Eye (tissue), 1 donor: Measurements from ENCODE around the gene SPNS3.

Experiments used
- DNase-seq: peaks from one replicate; pipeline ENCODE4 v3.0.0-alpha.2; 2015

SPNS3 gene

GRCh38 chr17:4532860-4533522 is 99.3 kb downstream of the SPNS3 start:
- no peak for DNase-seq

GRCh38 chr17:4533523-4534504 is 100.1 kb downstream of the SPNS3 start:
- no peak for DNase-seq

DNA sequence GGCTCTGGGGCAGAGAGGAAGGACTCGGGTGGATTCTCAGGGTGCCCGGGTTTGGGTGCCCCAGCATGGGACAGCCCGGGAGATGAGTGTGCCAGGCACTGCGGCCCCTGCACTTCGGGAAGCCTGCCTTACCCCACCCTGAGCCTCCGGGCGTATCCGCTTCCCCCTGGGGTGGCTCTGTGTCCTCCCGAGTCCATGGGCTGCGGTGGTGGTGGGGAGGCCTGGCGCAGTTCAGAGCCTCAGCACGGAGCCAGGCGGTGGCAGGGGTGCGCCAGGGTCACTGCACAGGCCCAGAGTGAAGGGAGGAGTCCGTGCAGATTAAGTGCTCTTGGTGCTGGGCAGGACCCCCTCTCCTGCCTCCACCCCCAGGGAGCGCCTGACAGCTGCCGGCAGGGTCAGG is 100.8 kb downstream of the SPNS3 start:
- DNase-seq, result no peak

GRCh38 chr17:4534928-4535666 is 101.4 kb downstream of the SPNS3 start:
- no peak for DNase-seq

GRCh38 chr17:4535667-4536258 is 102.0 kb downstream of the SPNS3 start:
- no peak for DNase-seq

DNA sequence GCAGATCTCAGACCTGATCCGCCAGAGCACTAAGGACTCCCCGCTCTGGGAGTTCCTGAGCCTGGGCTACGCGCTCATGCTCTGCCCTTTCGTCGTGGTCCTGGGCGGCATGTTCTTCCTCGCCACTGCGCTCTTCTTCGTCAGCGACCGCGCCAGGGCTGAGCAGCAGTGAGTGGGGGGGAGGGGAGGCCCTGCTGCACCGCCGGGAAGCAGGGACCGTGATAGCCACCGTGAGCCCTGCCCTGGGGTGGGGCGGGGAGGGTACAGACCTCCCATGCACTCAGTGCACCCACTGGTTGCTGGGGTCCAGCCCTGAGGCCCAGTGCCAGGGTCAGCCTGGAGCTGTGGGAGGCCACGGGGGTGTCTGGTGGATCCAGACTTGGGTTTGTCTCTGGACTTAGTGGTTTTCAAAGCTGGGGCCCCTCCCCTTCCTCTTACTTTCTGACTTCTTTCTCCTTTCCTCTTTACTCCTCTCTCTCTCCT is 102.6 kb downstream of the SPNS3 start:
- peak; percentile 62 for DNase-seq

DNA sequence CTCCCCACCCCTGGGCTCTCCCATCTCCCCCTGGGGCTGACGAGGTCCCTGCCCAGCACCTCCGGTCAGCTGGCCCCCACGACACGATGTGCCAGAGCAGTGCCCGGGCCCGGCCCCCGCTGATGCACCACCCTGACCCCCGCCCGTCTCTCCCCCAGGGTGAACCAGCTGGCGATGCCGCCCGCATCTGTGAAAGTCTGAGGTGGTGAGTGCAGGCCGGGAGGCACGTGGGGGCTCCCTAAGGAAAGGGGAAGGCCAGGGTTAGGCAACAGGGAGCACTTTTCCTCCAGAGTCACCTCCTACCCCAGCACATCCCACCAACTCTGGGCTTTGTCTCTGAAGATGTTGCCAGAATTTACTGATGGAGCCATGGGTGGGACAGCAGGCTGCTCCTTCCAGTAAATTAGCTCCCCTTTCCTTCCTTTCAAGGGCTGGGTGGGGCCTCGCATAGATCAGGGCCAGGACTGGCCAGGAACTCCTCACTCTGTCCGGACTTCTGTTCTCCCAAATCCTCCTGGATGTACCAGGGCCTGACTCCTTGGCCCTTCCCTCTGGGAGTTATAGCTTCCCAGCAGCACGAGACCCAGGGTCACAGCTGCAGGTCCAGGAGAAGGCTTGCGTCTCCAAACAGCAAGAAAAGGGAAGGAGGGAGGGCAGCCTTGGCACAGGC is 103.1 kb downstream of the SPNS3 start:
- DNase-seq, result no peak
